Liver (tissue), 9 donors: Measurements from ENCODE around the gene PGBD5. TPM values are rescaled to one million over a fixed set of nuclear protein-coding genes. Genes with fewer than 3 reads are reported as not detected.

Experiments used
- DNase-seq: peaks from one replicate; pipeline ENCODE4 v3.0.0-alpha.2; 2017; ENCODE audit warnings: low spot score
- H3K27ac ChIP-seq, 2 donors: one replicate each; pipeline ENCODE4 v1.7.0; 2013; ENCODE audit warnings: inconsistent platforms in 2 of 2, low read length in 2 of 2, control low read depth in 1 of 2, low read depth in 1 of 2, mild to moderate bottlenecking in 1 of 2
- H3K27me3 ChIP-seq, 4 donors: one replicate each; pipeline versions ENCODE4 v1.6.1 to v1.7.0; 2013; ENCODE audit warnings: low read length in 3 of 4, inconsistent platforms in 1 of 4, mild to moderate bottlenecking in 1 of 4, moderate library complexity in 1 of 4; ENCODE audit not compliant: control insufficient read depth in 4 of 4, insufficient read depth in 4 of 4
- H3K36me3 ChIP-seq, 4 donors: one replicate each; pipeline versions ENCODE4 v1.6.1 to v1.7.0; 2013; ENCODE audit warnings: low read length in 3 of 4, mild to moderate bottlenecking in 3 of 4, low read depth in 1 of 4, moderate library complexity in 1 of 4; ENCODE audit not compliant: control insufficient read depth in 4 of 4, insufficient read depth in 3 of 4
- H3K4me1 ChIP-seq, 4 donors: one replicate each; pipeline versions ENCODE4 v1.6.1 to v1.7.0; 2013; ENCODE audit warnings: low read length in 3 of 4, mild to moderate bottlenecking in 3 of 4, moderate library complexity in 1 of 4; ENCODE audit not compliant: control insufficient read depth in 4 of 4, insufficient read depth in 4 of 4
- H3K4me3 ChIP-seq, 3 donors: one replicate each; pipeline versions ENCODE4 v1.6.1 to v1.7.0; 2013; ENCODE audit warnings: low read length in 3 of 3, control low read depth in 1 of 3, low read depth in 1 of 3, mild to moderate bottlenecking in 1 of 3
- H3K9ac ChIP-seq, 2 donors: one replicate each; pipeline ENCODE4 v1.7.0; 2013; ENCODE audit warnings: low read length in 2 of 2, mild to moderate bottlenecking in 2 of 2, moderate library complexity in 2 of 2, control low read depth in 1 of 2, low read depth in 1 of 2
- H3K9me3 ChIP-seq, 4 donors: one replicate each; pipeline versions ENCODE4 v1.6.1 to v1.7.0; 2013; ENCODE audit warnings: low read length in 3 of 4; ENCODE audit not compliant: control insufficient read depth in 4 of 4
- EGR1 ChIP-seq, 2 donors: IDR thresholded peaks; 2 replicates each; pipeline ENCODE4 v1.6.1; 2016 to 2018; ENCODE audit warnings: antibody characterized with exemption in 2 of 2, low read depth in 2 of 2
- FOXA1 ChIP-seq: IDR thresholded peaks from 2 replicates; pipeline ENCODE4 v1.6.1; 2016; ENCODE audit warnings: antibody characterized with exemption
- FOXA2 ChIP-seq: IDR thresholded peaks from 2 replicates; pipeline ENCODE4 v1.6.1; 2016; ENCODE audit warnings: antibody characterized with exemption
- GABPA ChIP-seq, 2 donors: IDR thresholded peaks in 1 of 2; conservative IDR thresholded peaks in 1 of 2; 2 replicates each; pipeline ENCODE4 v1.6.1; 2016; ENCODE audit warnings: antibody characterized with exemption in 2 of 2, mild to moderate bottlenecking in 1 of 2, moderate library complexity in 1 of 2
- HNF4A ChIP-seq, 2 donors: conservative IDR thresholded peaks; 2 replicates each; pipeline ENCODE4 v1.6.1; 2016; ENCODE audit warnings: antibody characterized with exemption in 2 of 2, mild to moderate bottlenecking in 2 of 2
- HNF4G ChIP-seq: IDR thresholded peaks from 2 replicates; pipeline ENCODE4 v1.6.1; 2016; ENCODE audit warnings: antibody characterized with exemption
- JUND ChIP-seq, 2 donors: IDR thresholded peaks; 2 replicates each; pipeline ENCODE4 v1.6.1; 2016; ENCODE audit warnings: antibody characterized with exemption in 2 of 2
- NR2F2 ChIP-seq: IDR thresholded peaks from 2 replicates; pipeline ENCODE4 v1.6.1; 2016; ENCODE audit warnings: antibody characterized with exemption
- RAD21 ChIP-seq, 2 donors: IDR thresholded peaks; 2 replicates each; pipeline ENCODE4 v1.6.1; 2016; ENCODE audit warnings: antibody characterized with exemption in 2 of 2, mild to moderate bottlenecking in 2 of 2
- RXRA ChIP-seq, 2 donors: IDR thresholded peaks; 2 replicates each; pipeline ENCODE4 v1.6.1; 2017 to 2018; ENCODE audit warnings: antibody characterized with exemption in 2 of 2, mild to moderate bottlenecking in 1 of 2
- SP1 ChIP-seq: IDR thresholded peaks from 2 replicates; pipeline ENCODE4 v1.6.1; 2018; ENCODE audit warnings: antibody characterized with exemption, mild to moderate bottlenecking
- TAF1 ChIP-seq: conservative IDR thresholded peaks from 2 replicates; pipeline ENCODE4 v1.6.1; 2016; ENCODE audit warnings: antibody characterized with exemption, mild to moderate bottlenecking
- WGBS: extraction: QIAGEN DNeasy Blood & Tissue Kit; methylation state at CpG from one replicate; pipeline ENCODE4 v1.1.7; 2013; 5-methylcytosine and 5-hydroxymethylcytosine counted together
- polyA plus RNA-seq, 2 donors: library from polyadenylated mRNA; stranded (reverse) in 1 of 2; unstranded in 1 of 2; fragments of 200-250 nt in 1 of 2; fragments of >200 nt in 1 of 2; fragmentation: Nextera tagmentation in 1 of 2; extraction: Ambion mirVana in 1 of 2; gene quantifications; one replicate each; pipeline versions ENCODE4 v1.2.1 to v1.2.3, GENCODE V29; 2013 to 2015
- total RNA-seq, 2 donors: library from RNA; depleted of rRNA; stranded (reverse); fragments of >200 nt; gene quantifications; one replicate each; pipeline ENCODE4 v1.2.3, GENCODE V29; 2014
- TF ChIP-seq, protein P1 (sequence below): IDR thresholded peaks from 2 replicates; pipeline ENCODE4 v1.6.1; 2016; ENCODE audit warnings: antibody characterized with exemption, mild to moderate bottlenecking
- TF ChIP-seq, protein P2 (sequence below): fragments of 150-350 bp; IDR thresholded peaks from 2 replicates; pipeline ENCODE4 v1.5.1; 2017; ENCODE audit warnings: improper control_type of control experiment, low read depth, low read length; ENCODE audit not compliant: missing input control
- TF ChIP-seq, protein P3 (sequence below): IDR thresholded peaks from 2 replicates; pipeline ENCODE4 v1.6.1; 2016; ENCODE audit warnings: antibody characterized with exemption
- TF ChIP-seq, protein P4 (sequence below): IDR thresholded peaks from 2 replicates; pipeline ENCODE4 v1.6.1; 2016; ENCODE audit warnings: antibody characterized with exemption
- donor health status: healthy.
- donor health status: healthy.
- donor health status: healthy.
- donor health status: healthy.
- donor health status: healthy.

PGBD5 gene
- total and polyA plus RNA-seq, 4 donors, result 0.88 to 5.4 (median 2.7) TPM

DNA sequence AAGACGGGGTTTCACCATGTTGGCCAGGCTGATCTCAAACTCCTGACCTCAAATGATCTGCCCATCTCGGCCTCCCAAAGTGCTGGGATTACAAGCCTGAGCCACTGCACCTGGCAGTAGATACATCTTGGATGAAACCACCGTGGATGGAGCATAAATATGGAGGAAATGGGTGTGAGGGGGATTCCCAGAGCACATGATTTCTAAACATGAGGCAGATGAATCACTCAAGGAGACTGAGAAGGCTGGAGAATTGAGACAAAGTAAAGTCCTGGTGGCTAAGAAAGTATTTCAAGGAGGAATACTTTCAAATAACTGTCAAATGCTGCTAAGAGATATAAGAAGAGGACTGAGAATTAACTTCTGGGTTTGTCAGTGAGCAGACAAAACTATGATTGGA, 5.4 kb upstream of the PGBD5 start:
- Histone ChIP-seq H3K9me3 (no peaks in the 10 kb centered on the region), H3K4me1 (peaks cover 0 to 4% (median under 1%) of the 10 kb centered on the region in 4 donors), H3K9ac (no peak overlapping the region), H3K36me3 (no peaks in the 10 kb centered on the region), H3K27ac (no peak overlapping the region), H3K27me3 (no peaks in the 10 kb centered on the region), H3K4me3 (no peak overlapping the region)
- TF ChIP-seq, protein P1, sequence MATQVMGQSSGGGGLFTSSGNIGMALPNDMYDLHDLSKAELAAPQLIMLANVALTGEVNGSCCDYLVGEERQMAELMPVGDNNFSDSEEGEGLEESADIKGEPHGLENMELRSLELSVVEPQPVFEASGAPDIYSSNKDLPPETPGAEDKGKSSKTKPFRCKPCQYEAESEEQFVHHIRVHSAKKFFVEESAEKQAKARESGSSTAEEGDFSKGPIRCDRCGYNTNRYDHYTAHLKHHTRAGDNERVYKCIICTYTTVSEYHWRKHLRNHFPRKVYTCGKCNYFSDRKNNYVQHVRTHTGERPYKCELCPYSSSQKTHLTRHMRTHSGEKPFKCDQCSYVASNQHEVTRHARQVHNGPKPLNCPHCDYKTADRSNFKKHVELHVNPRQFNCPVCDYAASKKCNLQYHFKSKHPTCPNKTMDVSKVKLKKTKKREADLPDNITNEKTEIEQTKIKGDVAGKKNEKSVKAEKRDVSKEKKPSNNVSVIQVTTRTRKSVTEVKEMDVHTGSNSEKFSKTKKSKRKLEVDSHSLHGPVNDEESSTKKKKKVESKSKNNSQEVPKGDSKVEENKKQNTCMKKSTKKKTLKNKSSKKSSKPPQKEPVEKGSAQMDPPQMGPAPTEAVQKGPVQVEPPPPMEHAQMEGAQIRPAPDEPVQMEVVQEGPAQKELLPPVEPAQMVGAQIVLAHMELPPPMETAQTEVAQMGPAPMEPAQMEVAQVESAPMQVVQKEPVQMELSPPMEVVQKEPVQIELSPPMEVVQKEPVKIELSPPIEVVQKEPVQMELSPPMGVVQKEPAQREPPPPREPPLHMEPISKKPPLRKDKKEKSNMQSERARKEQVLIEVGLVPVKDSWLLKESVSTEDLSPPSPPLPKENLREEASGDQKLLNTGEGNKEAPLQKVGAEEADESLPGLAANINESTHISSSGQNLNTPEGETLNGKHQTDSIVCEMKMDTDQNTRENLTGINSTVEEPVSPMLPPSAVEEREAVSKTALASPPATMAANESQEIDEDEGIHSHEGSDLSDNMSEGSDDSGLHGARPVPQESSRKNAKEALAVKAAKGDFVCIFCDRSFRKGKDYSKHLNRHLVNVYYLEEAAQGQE, result no peak
- TF ChIP-seq RXRA (IDR thresholded peaks at IDR 0.05) (no peak), GABPA (IDR thresholded peaks at IDR 0.05 in 1 of 2, conservative IDR thresholded peaks at IDR 0.05 in 1 of 2) (no peak), NR2F2 (no peak), EGR1 (IDR thresholded peaks at IDR 0.05; ENCODE audit: low read depth in 2 of 2) (no peak), HNF4G (no peak), HNF4A (conservative IDR thresholded peaks at IDR 0.05) (no peak), TAF1 (no peak), FOXA2 (no peak), SP1 (no peak), JUND (IDR thresholded peaks at IDR 0.05) (no peak), RAD21 (IDR thresholded peaks at IDR 0.05) (no peak), FOXA1 (no peak)
- TF ChIP-seq, protein P2, sequence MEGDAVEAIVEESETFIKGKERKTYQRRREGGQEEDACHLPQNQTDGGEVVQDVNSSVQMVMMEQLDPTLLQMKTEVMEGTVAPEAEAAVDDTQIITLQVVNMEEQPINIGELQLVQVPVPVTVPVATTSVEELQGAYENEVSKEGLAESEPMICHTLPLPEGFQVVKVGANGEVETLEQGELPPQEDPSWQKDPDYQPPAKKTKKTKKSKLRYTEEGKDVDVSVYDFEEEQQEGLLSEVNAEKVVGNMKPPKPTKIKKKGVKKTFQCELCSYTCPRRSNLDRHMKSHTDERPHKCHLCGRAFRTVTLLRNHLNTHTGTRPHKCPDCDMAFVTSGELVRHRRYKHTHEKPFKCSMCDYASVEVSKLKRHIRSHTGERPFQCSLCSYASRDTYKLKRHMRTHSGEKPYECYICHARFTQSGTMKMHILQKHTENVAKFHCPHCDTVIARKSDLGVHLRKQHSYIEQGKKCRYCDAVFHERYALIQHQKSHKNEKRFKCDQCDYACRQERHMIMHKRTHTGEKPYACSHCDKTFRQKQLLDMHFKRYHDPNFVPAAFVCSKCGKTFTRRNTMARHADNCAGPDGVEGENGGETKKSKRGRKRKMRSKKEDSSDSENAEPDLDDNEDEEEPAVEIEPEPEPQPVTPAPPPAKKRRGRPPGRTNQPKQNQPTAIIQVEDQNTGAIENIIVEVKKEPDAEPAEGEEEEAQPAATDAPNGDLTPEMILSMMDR, result no peak
- TF ChIP-seq, protein P3, sequence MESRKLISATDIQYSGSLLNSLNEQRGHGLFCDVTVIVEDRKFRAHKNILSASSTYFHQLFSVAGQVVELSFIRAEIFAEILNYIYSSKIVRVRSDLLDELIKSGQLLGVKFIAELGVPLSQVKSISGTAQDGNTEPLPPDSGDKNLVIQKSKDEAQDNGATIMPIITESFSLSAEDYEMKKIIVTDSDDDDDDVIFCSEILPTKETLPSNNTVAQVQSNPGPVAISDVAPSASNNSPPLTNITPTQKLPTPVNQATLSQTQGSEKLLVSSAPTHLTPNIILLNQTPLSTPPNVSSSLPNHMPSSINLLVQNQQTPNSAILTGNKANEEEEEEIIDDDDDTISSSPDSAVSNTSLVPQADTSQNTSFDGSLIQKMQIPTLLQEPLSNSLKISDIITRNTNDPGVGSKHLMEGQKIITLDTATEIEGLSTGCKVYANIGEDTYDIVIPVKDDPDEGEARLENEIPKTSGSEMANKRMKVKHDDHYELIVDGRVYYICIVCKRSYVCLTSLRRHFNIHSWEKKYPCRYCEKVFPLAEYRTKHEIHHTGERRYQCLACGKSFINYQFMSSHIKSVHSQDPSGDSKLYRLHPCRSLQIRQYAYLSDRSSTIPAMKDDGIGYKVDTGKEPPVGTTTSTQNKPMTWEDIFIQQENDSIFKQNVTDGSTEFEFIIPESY, result no peak
- TF ChIP-seq, protein P4, sequence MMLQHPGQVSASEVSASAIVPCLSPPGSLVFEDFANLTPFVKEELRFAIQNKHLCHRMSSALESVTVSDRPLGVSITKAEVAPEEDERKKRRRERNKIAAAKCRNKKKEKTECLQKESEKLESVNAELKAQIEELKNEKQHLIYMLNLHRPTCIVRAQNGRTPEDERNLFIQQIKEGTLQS, result no peak
- no peak for DNase-seq
- WGBS, result 63% methylated on average over 3 of the region's 3 CpGs

DNA sequence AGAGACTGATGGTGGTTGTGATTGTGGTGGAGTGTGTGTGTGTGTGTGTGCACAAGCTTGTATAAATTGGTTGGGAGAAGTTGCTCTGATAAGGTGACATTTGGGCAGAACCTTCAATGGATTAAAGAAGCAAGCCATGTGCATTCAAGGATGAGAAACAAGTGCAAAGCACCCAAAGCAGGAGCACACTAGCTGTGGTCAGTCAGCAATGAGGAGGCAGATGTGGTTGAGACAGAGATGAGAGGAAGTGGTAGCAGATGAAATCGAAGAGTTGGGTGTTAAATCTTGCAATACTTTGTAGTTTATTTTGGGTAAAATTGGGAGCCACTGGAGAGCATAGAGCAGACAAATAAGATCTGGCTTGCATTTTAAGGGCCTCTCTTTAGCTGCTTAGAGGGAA, 4.4 kb upstream of the PGBD5 start:
- no peaks in the 10 kb centered on the region for H3K36me3 ChIP-seq
- no peak overlapping the region for H3K9ac ChIP-seq
- H3K9me3 ChIP-seq, result no peaks in the 10 kb centered on the region
- H3K27ac ChIP-seq, result no peak overlapping the region
- peaks cover 0 to 5% (median under 1%) of the 10 kb centered on the region in 4 donors for H3K4me1 ChIP-seq
- 76% methylated on average over 1 of the region's 1 CpG for WGBS
- no peaks in the 10 kb centered on the region for H3K27me3 ChIP-seq
- DNase-seq, result no peak
- no peak overlapping the region for H3K4me3 ChIP-seq
- TF ChIP-seq, protein P3, result no peak
- TF ChIP-seq SP1, result no peak
- no peak for TF ChIP-seq RXRA (IDR thresholded peaks at IDR 0.05)
- no peak for TF ChIP-seq JUND (IDR thresholded peaks at IDR 0.05)
- TF ChIP-seq, protein P1, result no peak
- no peak for TF ChIP-seq FOXA2
- TF ChIP-seq HNF4A (conservative IDR thresholded peaks at IDR 0.05), result no peak
- TF ChIP-seq EGR1 (IDR thresholded peaks at IDR 0.05; ENCODE audit: low read depth in 2 of 2), result no peak
- TF ChIP-seq, protein P2, result no peak
